Activated T-helper 1 cell treated with anti-CD3 and anti-CD28 coated beads, Interleukin-12 subunit alpha, Interleukin-12 subunit beta, Interleukin-2, Interleukin-4 antibody, amounts not matched to agents 30 ng/mL and 10 ng/mL and 1 ng/mL, durations not matched to agents 14 hours and 24 hours and 36 hours (primary cell): Measurements from ENCODE around the gene FOXG1. TPM values are rescaled to one million over a fixed set of nuclear protein-coding genes. Genes with fewer than 3 reads are reported as not detected.
A peak's percentile ranks its signal among the peaks of the same experiment; 100 is the strongest.

Experiments
- DNase-seq: peaks from one replicate; pipeline ENCODE4 v3.0.0; 2021; ENCODE audit warnings: low spot score
- H3K27ac Mint-ChIP-seq: one replicate; pipeline ENCODE4 v1.8.0; 2021; ENCODE audit warnings: mild to moderate bottlenecking, mixed read lengths
- H3K27me3 Mint-ChIP-seq: one replicate; pipeline ENCODE4 v1.8.0; 2022; ENCODE audit warnings: mild to moderate bottlenecking, moderate library complexity, mixed read lengths; ENCODE audit not compliant: insufficient read depth
- H3K36me3 Mint-ChIP-seq: one replicate; pipeline ENCODE4 v1.8.0; 2021; ENCODE audit warnings: low read depth, mixed read lengths
- H3K4me1 Mint-ChIP-seq: one replicate; pipeline ENCODE4 v1.8.0; 2021; ENCODE audit warnings: low read depth, mixed read lengths
- H3K4me3 Mint-ChIP-seq: one replicate; pipeline ENCODE4 v1.8.0; 2021; ENCODE audit warnings: mild to moderate bottlenecking, moderate library complexity, mixed read lengths
- H3K9me3 Mint-ChIP-seq: one replicate; pipeline ENCODE4 v1.8.0; 2021; ENCODE audit warnings: mixed read lengths
- intact Hi-C: fragments of 100-400 bp; cut with micrococcal nuclease; formaldehyde crosslinking; loops from one replicate; pipeline ENCODE4 v1.15.1; 2024
- total RNA-seq: library from RNA; stranded (reverse); gene quantifications from 2 replicates; pipeline ENCODE4 v1.2.3, GENCODE V29; 2022

FOXG1 gene
- total RNA-seq, 1 donor from 2014 or later = not detected

DNA sequence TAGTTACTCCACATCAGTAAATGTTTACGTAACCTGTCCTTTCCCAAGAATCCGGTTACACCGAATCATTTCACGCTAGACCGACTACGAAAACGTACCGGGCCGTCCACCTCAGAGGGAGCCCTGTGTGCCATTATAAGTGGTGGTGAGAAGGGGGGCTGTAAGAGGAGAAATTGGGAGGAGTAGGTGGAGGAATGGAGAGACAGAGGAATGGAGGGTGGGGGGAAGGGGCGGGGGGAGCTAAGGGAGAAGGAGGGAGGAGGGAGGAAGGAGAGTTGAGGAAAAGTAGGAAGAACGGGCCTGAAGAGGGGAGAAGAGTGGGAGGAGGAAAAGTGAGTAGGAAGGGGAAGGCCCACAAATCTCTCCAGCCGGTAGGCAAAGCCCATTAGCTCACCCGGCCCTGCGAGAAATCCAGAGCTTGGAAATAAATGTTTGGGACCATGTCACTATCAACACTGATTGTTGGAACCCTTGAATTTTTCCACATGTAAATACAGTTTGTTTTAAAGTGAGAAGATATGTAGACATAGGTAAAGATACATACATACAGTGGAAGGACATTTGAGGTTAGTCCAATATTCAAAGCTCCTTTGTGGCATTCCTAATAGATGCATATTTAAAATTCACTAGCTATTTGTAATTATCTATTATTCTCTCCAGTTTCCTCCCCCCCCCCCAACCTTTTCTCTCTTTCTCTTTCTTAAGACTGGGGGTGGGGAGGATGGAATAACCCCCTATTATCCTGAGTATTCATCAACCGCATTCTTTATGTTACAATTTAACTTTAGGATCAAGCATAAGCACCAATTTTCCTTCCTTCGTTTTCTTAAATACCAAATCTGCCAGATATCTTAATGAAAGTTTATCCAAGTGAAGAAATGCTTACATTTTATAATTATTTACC lies 2.1 kb upstream of the FOXG1 start:
- Mint-ChIP-seq H3K36me3 (peaks cover 2% of the 10 kb centered on the region), H3K27me3 (peaks cover 59% of the 10 kb centered on the region), H3K4me3 (no peak overlapping the region), H3K27ac (no peak overlapping the region), H3K9me3 (peaks cover 5% of the 10 kb centered on the region), H3K4me1 (peaks cover 4% of the 10 kb centered on the region)
- intact Hi-C loops = no loop called here
- no peak for DNase-seq

DNA sequence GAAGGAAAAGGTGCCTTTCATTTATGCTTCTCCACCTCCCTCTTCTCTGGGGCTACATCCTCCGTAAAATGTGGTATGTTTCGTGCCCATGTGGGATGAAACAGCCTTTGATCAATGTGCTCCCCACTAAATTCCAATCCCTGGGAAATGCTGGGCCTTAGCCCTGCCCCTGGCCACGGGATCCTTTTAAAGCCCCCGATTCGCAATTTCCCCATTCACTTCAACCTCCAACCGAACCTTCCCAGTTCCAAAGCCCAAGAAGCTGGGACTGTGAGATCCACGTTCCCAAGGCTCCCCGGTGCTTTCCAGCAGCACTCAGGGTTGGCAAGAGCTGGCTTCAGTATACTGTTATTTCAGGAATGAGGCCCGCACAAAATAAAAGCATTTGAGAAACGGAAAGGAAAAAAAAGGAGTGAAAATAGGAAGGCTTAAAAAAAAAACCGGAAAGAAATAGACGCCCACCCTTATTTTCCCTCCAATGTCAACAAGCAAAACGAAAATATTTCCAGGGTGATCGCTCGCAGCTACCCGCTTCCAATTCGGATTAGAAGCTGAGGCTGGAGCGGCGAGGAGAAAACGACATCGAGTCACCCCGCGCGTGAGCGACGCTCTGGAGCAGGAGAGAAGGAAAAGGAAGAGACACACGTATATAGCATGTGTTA lies 1.3 kb upstream of the FOXG1 start:
- peaks cover 52% of the 10 kb centered on the region for H3K27me3 Mint-ChIP-seq
- peaks cover 2% of the 10 kb centered on the region for H3K36me3 Mint-ChIP-seq
- peak overlapping the region; percentile 44 for H3K27ac Mint-ChIP-seq
- peaks cover 4% of the 10 kb centered on the region for H3K4me1 Mint-ChIP-seq
- no peaks in the 10 kb centered on the region for H3K9me3 Mint-ChIP-seq
- intact Hi-C loops = no loop called here
- H3K4me3 Mint-ChIP-seq = no peak overlapping the region
- no peak for DNase-seq

DNA sequence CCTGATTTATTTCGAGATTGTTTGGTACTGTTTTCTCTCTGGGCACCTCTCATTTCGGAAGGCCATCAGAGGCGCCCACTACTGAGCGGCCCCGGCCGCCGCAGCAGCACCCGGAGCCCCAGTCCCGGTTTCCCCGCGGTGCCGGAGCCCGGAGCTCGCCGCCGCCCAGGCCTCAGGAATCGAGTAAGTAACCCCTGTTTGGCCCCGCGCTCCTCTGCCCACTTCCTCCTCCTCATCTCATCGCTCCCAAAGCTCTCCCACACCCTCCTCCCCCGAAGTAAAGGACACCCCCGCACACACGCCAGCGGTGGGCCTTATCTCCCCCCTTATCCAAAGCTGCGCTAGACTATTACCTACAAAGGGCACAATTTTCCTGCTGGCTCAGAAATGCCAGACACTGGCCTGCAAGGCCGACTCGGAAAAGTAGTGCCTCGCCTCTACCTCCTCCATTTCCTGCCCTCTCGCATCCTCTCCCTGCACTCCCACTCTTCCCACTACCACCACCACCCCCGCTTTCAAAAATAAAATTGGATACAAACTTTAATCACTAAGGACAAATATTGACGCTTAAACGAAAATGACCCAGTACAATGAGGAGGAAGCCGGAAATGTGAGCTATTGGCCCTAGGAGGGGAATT lies 637 bp upstream of the FOXG1 start:
- no peaks in the 10 kb centered on the region for H3K9me3 Mint-ChIP-seq

DNA sequence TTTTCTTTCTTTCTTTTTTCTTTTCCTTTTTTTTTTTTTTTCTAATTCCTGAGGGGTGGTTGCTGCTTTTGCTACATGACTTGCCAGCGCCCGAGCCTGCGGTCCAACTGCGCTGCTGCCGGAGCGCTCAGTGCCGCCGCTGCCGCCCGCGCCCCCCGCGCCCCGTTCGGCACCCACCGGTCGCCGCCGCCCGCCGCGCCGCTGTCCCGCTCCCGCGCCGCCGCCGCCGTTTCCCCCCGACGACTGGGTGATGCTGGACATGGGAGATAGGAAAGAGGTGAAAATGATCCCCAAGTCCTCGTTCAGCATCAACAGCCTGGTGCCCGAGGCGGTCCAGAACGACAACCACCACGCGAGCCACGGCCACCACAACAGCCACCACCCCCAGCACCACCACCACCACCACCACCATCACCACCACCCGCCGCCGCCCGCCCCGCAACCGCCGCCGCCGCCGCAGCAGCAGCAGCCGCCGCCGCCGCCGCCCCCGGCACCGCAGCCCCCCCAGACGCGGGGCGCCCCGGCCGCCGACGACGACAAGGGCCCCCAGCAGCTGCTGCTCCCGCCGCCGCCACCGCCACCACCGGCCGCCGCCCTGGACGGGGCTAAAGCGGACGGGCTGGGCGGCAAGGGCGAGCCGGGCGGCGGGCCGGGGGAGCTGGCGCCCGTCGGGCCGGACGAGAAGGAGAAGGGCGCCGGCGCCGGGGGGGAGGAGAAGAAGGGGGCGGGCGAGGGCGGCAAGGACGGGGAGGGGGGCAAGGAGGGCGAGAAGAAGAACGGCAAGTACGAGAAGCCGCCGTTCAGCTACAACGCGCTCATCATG lies 654 bp downstream of the FOXG1 start:
- DNase-seq = no peak
- Mint-ChIP-seq H3K27me3 (peaks cover 41% of the 10 kb centered on the region), H3K36me3 (peaks cover 2% of the 10 kb centered on the region), H3K4me3 (no peak overlapping the region), H3K27ac (no peak overlapping the region), H3K9me3 (no peaks in the 10 kb centered on the region), H3K4me1 (peaks cover 4% of the 10 kb centered on the region)
- intact Hi-C loops = no loop called here

More for the DNA sequence above, 637 bp upstream of the FOXG1 start:
- no peak for DNase-seq
- intact Hi-C loops = no loop called here
- Mint-ChIP-seq H3K27ac (peak overlapping the region; percentile 73), H3K27me3 (peaks cover 47% of the 10 kb centered on the region), H3K36me3 (peaks cover 2% of the 10 kb centered on the region), H3K4me3 (no peak overlapping the region), H3K4me1 (peaks cover 4% of the 10 kb centered on the region)

DNA sequence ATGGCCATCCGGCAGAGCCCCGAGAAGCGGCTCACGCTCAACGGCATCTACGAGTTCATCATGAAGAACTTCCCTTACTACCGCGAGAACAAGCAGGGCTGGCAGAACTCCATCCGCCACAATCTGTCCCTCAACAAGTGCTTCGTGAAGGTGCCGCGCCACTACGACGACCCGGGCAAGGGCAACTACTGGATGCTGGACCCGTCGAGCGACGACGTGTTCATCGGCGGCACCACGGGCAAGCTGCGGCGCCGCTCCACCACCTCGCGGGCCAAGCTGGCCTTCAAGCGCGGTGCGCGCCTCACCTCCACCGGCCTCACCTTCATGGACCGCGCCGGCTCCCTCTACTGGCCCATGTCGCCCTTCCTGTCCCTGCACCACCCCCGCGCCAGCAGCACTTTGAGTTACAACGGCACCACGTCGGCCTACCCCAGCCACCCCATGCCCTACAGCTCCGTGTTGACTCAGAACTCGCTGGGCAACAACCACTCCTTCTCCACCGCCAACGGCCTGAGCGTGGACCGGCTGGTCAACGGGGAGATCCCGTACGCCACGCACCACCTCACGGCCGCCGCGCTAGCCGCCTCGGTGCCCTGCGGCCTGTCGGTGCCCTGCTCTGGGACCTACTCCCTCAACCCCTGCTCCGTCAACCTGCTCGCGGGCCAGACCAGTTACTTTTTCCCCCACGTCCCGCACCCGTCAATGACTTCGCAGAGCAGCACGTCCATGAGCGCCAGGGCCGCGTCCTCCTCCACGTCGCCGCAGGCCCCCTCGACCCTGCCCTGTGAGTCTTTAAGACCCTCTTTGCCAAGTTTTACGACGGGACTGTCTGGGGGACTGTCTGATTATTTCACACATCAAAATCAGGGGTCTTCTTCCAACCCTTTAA lies 1.5 kb downstream of the FOXG1 start:
- H3K27ac Mint-ChIP-seq = peak overlapping the region; percentile 86
- intact Hi-C loops = no loop called here
- H3K36me3 Mint-ChIP-seq = peaks cover 4% of the 10 kb centered on the region
- H3K4me1 Mint-ChIP-seq = peaks cover 4% of the 10 kb centered on the region
- H3K27me3 Mint-ChIP-seq = peaks cover 43% of the 10 kb centered on the region
- no peak for DNase-seq
- peaks cover 1% of the 10 kb centered on the region for H3K9me3 Mint-ChIP-seq
- H3K4me3 Mint-ChIP-seq = no peak overlapping the region

DNA sequence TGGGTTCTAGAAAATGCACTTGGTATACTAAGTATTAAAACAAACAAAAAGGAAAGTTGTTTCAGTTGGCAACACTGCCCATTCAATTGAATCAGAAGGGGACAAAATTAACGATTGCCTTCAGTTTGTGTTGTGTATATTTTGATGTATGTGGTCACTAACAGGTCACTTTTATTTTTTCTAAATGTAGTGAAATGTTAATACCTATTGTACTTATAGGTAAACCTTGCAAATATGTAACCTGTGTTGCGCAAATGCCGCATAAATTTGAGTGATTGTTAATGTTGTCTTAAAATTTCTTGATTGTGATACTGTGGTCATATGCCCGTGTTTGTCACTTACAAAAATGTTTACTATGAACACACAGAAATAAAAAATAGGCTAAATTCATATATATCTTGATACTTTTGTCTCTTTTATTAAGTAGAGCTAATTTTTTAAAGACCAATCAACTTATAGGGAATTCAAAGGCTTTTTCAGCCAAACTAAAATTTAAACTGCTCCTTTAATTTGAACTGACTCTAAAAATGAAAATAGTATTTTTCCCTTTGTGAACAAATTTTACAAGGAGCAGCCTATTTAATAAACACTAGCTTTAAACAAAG lies 2.8 kb downstream of the FOXG1 start:
- peaks cover 4% of the 10 kb centered on the region for H3K4me1 Mint-ChIP-seq
- no peak overlapping the region for H3K27ac Mint-ChIP-seq
- peaks cover 5% of the 10 kb centered on the region for H3K9me3 Mint-ChIP-seq
- no peak for DNase-seq
- H3K36me3 Mint-ChIP-seq = peaks cover 4% of the 10 kb centered on the region
- intact Hi-C loops = no loop called here
- peaks cover 41% of the 10 kb centered on the region for H3K27me3 Mint-ChIP-seq
- no peak overlapping the region for H3K4me3 Mint-ChIP-seq

DNA sequence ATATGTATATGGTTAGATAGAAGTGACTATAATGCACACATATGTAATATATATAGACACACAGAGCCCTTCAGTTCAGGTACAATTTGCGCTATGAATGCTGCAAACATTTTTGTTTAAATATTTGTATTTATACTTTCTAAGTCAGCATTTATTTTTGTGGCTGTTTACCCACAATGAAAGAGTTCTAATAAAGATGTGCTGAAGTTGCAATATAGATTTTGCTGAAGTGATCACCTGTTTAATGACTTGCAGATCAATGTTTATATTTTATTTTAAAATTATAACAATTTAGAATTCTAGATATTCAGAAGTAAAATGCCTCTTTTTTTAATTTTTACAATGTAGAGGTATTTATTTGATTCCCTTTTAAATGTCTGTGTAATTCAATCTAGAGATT lies 3.5 kb downstream of the FOXG1 start:
- H3K27ac Mint-ChIP-seq = no peak overlapping the region
- peaks cover 37% of the 10 kb centered on the region for H3K27me3 Mint-ChIP-seq
- no peak overlapping the region for H3K4me3 Mint-ChIP-seq
- H3K36me3 Mint-ChIP-seq = peaks cover 4% of the 10 kb centered on the region
- H3K4me1 Mint-ChIP-seq = peaks cover 4% of the 10 kb centered on the region
- no peak for DNase-seq
- peaks cover 5% of the 10 kb centered on the region for H3K9me3 Mint-ChIP-seq
- intact Hi-C loops = no loop called here

DNA sequence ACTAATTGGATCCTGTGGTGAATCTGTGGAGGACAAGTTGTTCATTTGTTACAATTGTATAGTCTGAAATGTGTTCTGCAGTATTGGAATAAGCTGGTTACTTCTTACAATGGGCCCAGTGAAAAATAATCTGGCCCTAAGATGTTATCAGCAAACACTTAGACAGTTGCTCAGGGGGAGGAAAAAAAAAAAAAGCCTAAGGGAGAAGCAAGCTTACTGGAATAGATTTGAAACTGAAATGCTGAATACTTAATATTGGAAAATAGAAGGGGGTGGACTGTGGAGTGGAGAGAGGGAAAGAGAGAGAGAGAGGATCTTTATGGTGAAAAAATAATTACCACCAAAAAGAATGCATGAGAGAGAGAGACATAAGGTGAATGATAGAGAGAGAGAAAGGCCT lies 4.0 kb downstream of the FOXG1 start:
- Mint-ChIP-seq H3K36me3 (peaks cover 4% of the 10 kb centered on the region), H3K27ac (no peak overlapping the region), H3K4me1 (peaks cover 4% of the 10 kb centered on the region), H3K27me3 (peaks cover 33% of the 10 kb centered on the region), H3K4me3 (no peak overlapping the region), H3K9me3 (peaks cover 5% of the 10 kb centered on the region)
- no peak for DNase-seq
- intact Hi-C loops = no loop called here

DNA sequence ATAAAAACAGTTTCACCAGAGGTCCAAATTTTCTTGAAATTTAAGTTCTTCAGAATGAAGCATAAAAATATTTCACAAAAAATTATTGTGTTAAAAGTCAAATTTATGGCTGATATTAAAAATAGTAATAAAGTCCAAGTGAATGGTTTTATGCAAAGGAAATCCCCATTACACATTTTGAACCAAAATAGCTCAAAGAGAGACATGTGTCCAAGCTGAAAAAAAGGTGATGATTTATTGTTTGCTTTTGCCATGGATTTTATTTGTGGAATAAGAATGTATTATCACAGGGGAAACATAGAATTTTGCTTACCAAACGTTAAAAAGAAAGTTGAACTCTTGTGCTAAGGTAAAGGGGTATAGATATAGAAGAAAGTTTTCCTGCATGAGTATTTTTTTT lies 4.6 kb downstream of the FOXG1 start:
- no peak for DNase-seq
- Mint-ChIP-seq H3K36me3 (peaks cover 2% of the 10 kb centered on the region), H3K9me3 (peaks cover 5% of the 10 kb centered on the region), H3K27me3 (peaks cover 29% of the 10 kb centered on the region), H3K4me3 (no peak overlapping the region), H3K4me1 (peaks cover 1% of the 10 kb centered on the region), H3K27ac (no peak overlapping the region)
- intact Hi-C loops = no loop called here

DNA sequence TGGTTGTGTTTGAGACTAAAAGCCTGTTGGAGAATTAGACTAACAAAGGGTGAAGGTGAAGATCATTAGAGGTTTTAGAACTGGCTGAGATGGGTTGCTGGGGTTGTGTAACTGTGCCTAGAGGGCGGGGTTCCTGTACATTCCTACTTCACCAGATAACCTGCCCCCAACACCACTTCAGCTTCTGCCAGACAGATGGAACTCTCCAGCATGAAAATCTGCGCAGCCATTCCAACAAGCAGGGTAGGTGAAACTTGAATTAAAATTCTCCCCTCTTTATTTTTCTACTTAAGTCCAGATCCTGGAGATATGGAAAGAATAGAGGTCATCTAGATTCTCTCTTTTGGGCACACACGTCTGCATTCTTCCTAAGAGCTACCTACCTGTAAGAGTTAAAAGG lies 6.0 kb downstream of the FOXG1 start:
- Mint-ChIP-seq H3K27me3 (peaks cover 29% of the 10 kb centered on the region), H3K36me3 (peaks cover 1% of the 10 kb centered on the region), H3K4me3 (no peak overlapping the region), H3K4me1 (no peaks in the 10 kb centered on the region), H3K27ac (peak overlapping the region; percentile 44), H3K9me3 (peaks cover 5% of the 10 kb centered on the region)
- intact Hi-C loops = no loop called here
- no peak for DNase-seq

DNA sequence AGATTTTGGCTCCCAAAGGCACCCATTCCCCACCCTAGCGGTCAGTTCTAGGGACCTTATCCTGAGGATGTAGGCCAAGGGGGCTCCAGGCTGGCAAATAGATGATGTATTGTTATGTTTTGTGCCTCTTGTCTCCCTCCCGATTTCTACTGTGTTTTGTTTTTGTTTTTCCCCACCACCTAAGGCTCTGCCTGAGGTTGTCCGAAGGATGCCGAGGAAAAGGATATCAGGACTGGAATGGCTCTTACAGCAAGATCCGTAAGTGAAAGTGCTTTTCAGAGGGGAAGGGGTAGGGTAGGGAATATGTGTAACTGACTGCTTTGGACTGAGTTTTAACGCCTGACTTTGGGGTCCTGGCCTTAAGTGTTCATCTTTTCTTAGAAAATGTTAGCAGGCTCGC lies 6.6 kb downstream of the FOXG1 start:
- Mint-ChIP-seq H3K4me3 (no peak overlapping the region), H3K36me3 (peaks cover 1% of the 10 kb centered on the region), H3K27ac (no peak overlapping the region), H3K27me3 (peaks cover 26% of the 10 kb centered on the region), H3K4me1 (no peaks in the 10 kb centered on the region), H3K9me3 (peaks cover 5% of the 10 kb centered on the region)
- DNase-seq = no peak
- intact Hi-C loops = no loop called here
